GM03348 (cell line): Measurements from ENCODE around the gene C18orf63.
"Not testable (repeated sequence)": the region's sequence is repeated elsewhere in the genome, so short reads cannot be mapped to it uniquely, and the experiment has no call there.

ENCODE experiments used
- DNase-seq: peaks from one replicate; pipeline ENCODE4 v3.0.0; 2012; ENCODE audit warnings: low spot score

C18orf63 gene

GRCh38 chr18:74286106-74286855 is 29.4 kb upstream of the C18orf63 start:
- DNase-seq, result peak; percentile 31

- no peak for DNase-seq
Measured at GRCh38 chr18:74286856-74287255, 28.8 kb upstream of the C18orf63 start.

DNA sequence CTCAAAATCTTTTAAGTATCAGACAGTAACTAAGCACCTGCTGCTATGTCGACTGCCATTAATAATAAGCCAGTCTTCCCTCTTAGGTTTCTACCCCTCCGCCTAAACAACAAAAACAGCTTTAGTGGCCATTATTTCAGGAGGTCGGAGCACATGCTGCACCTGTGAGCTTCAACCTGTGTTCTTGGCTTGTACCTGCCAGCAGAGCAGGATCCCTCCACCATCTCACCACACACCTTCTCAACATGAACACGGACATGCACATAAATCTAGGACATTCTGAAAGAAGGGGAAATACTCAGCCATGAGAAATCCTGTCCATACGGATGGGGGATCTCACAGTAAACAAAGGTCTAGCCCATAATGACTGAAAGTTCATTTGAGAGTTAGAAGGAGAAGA is 27.6 kb upstream of the C18orf63 start:
- no peak for DNase-seq

DNA sequence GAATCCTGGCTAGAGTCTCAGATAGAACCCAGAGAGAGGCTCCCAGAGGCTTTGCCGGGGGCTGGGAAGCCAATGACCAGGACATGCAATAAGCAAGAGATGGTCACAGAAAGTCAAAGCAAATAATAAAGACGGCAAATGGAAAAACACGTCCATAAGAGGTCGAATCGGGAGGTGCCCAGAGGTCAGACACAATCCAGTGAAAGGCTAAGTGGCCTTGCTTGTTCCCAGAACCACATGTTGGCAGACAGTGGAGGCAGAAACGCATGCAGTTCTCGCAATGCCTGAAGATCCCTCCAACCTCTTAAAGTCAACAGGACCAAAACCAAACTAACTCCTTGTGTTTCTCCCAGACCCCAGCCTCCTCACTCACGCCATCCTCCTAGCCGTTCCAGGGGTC is 26.9 kb upstream of the C18orf63 start:
- DNase-seq, result no peak

GRCh38 chr18:74289137-74289536 is 26.5 kb upstream of the C18orf63 start:
- peak; percentile 45 for DNase-seq

DNA sequence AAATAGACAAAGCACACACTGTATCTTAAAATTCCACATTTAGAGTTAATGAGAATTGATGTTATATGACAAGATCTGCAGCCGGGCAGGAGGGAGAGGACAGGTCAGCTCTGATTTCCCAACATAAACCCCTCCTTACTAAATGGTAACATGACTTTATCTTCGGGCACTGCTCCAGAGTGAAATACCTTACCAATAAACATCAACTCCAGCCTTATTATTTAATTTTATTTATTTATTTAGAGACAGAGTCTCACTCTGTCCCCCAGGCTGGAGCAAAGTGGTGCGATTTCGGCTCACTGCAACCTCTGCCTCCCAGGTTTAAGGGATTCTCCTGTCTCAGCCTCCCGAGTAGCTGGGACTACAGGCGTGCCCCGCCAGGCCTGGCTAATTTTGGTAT is 25.6 kb upstream of the C18orf63 start:
- DNase-seq, result no peak

DNA sequence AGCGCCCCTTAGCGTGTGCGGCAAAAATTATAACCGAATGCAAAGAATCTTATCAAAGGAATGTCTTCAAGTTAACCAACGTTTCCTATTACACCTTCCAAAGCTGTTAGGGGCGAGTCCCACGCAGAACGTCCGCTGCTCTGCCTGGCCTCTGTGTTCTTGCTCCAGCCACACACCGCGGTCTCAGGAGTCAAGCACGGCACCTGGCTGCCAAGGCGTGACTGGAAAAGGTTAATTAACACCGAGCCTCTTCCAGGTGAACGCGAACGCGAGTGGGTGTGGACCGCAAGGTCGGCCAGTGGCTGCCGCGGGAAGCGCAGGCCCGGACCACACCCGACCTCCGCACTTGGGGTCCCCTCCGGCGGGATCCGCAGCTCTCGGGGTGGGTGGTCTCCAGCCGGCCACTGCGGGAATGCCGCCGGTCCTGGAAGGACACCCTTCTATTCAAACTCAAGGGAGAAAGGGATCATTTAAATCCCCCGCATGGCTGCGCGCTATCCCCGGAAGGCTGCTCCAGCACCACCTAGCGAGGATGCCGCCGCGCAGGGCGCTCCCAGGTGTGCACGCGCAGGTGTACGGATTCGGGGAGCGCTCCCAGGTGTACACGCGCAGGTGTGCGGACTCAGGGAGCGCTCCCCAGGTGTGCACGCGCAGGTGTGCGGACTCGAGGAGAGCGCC is 24.7 kb upstream of the C18orf63 start:
- no peak for DNase-seq

- DNase-seq, result no peak
Measured at GRCh38 chr18:74291472-74291770, 24.2 kb upstream of the C18orf63 start.

GRCh38 chr18:74291771-74292540 is 23.7 kb upstream of the C18orf63 start, which contains the start of gene CYB5A:
TSS of gene CYB5A (minus strand) at chr18:74291963. CDS start at chr18:74291875, 88 bp downstream.
- peak; percentile 100 for DNase-seq

DNA sequence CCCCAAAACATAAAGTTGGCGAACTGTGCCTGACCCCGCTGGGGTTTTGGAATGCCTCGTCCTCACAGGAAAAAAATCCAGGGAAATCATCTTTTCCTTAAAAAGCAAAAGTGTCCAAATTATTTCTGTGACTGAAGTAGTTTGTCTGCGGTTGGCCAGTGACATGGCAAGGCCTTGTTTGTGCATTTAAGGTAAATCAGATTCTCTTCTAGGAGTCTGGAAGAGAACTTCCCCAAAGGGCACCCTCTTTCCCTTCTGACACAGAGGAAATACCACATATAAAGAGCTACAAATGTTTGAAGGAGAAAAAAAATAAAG is 23.1 kb upstream of the C18orf63 start:
- no peak for DNase-seq

- DNase-seq, result not testable (repeated sequence)
Measured at GRCh38 chr18:74292982-74293381, 22.7 kb upstream of the C18orf63 start.

GRCh38 chr18:74294526-74294925 is 21.1 kb upstream of the C18orf63 start:
- DNase-seq, result no peak

DNA sequence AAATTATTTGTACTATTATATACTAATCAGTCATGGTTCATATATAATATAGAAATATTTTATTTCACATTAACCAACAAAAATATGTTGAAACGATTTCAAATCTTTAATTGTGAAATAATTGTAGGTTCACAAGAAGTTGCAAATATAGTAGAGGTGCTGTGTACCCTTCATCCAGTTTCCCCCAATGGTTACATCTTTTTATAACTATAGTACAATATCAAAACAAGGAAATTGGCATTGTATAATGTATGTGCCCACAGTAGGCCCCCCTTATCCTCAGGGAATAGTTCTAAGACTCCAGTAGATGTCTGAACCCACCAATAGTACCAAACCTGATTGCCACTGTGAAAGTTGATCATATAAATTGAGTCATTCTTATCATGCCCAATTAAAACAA is 16.5 kb upstream of the C18orf63 start:
- no peak for DNase-seq

- no peak for DNase-seq
Measured at GRCh38 chr18:74299746-74300145, 15.9 kb upstream of the C18orf63 start.

DNA sequence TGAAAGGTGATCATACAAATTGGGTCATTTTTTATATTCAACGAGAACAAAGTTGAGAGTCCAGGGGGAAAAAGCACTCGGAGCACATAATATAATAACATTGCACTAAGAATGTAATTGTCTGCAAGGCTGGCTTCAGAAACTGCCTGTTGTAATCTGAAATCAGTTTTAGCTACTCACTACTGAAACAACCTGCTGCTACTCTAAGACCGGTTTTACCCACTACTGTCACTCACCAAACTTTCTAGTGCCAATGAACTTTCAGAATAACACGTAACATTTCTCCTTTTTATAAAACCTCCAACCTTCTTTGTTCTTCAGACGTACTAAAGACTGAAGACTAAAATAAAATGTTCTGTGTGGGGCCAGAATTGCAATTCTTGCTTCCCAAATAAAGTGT is 12.3 kb upstream of the C18orf63 start:
- no peak for DNase-seq

DNA sequence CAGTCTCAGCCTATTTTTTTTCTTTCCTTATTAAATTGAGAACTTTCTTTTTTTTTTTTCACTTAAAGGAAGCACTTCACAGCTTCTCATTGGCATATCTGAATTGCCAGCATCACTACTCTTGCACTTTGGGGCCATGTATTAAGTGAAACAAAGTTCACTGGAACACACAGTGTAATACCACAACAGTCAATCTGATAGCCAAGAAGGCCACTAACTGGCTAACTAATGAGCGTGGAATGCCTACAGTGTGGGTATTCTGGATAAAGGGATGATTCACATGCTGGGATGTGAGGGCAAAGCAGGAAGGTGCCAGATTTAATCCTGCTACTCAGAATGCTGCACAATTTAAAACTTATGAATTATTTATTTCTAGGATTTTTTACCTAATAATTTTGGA is 11.7 kb upstream of the C18orf63 start:
- no peak for DNase-seq

DNA sequence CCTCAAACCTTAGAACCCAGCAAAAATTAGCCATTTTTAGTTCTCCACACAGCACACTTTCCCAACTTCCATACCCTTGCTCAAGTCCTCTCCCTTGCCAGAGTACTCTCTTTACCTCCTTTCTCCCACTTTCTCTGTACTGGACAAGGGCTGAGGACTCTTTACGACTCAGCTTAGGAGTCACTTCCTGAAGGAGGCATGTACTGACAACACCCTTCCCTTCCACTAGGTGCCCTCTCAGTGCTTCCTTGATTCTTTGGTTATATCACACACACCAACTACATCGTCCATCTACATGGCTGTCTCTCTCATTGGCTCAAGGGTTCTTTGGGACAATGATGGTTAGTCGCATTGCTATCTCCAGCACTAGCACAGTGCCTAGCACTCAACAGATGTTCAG is 5.2 kb upstream of the C18orf63 start:
- DNase-seq, result peak; percentile 52

DNA sequence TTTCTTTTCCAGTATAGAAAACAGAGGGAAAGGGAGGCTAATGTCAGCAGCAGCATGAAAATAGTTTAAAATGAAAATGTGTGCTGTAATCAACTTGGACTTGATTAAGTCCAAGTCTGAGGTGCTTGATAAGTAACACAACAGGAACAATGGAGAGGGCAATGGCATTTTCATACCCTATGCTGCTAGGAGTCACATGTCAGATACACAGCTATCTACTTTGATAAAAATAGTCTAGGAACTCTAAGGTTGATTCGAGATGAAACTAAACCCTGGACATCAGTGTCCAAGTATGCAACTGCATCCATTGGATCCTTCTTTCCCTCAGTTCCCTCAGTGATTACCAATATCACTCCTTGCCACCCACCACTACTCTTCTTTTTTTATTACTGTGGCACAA is 4.6 kb upstream of the C18orf63 start:
- no peak for DNase-seq

DNA sequence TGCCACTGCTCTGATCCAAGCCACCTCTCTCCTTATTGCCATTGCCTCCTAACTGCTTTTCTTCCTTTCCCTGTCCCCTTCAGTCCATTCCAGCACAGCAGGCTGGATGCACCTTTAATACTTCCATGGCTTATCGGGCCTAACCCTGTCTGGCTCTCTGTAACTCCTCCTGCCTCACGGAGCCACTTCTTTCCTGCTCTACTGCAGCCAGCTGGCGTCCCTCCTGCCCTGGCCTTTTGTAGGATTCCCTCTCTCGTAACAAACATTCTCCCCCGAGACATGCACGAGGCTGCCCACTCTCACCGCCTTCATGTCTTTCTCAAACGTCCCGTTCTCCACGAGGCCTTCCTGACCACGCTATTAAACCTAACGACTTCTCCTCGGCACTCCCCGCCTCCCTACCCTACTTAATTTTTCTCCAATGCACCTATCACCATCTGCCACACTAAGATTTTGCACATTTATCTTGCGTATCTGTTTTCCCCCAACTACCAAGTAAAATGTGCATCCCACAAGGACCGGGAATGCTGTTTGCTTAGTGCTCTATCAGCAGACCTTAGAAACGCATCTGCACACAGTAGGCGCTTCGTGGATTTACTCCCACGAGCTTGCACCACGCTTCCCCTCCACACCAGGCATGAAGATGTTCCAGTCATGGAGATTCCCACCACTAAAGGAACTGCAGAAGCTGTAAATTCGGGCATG is 728 bp upstream of the C18orf63 start:
- no peak for DNase-seq

DNA sequence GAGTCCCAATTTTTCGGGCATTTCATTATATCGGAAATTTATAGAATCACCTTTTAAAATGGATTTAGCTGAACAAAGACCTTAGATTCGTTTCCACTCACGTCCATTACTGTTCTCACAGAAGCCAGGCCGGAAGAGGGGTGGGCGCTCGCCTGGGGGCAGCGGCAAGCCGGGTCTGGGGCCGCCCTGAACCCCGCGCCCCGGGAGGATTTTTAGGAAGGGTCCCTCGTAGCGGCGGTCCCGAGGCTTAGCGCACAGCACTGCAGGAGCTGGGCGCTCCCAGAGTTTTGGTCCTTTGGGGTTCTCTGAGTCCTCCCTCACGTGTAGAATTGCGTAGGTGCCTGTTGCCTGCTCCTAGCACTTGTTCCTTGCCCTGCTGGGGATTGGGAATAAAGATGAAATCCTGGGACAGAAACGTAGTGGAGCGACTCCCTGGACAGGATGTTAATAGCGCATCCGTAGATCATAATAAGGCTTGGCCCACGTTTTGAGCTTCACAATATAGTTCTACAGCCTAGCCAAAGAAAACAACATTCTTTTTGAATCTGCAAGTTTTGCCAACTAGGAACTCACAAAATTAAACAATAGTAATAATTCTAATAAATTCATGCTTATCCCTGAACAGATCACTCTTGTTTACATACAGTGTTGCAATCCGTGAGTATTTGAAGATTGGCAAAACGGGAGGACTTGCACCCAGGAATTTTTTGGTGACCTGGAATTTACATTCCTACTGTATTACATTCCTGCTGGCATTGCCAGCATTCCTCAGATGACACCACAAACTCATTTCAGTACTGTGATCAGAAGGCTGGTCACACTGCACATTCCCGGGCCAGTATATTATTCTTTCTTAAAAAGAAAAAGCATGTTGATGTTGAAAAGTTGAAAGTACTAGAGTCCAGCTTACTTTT is 875 bp downstream of the C18orf63 start:
- peak; percentile 83 for DNase-seq

DNA sequence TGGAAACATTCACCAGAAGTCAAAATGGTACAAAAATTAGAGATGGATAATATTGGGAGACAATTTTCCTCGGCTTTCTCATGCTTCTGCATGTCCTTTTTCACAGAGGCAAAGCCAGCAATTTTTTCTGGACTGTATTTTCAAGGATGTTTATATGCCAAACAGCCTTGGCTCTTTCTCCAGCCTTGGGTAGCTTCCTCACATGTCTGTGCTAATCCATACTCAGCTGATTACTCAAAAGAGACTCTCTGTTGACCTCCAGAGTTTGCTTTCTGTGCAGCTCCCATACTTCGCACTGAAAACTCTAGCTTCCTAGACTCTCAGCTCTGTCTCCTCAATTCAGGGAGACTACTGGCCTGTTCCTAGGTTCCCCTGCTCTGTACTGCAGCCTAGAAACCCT is 10.6 kb downstream of the C18orf63 start:
- no peak for DNase-seq

DNA sequence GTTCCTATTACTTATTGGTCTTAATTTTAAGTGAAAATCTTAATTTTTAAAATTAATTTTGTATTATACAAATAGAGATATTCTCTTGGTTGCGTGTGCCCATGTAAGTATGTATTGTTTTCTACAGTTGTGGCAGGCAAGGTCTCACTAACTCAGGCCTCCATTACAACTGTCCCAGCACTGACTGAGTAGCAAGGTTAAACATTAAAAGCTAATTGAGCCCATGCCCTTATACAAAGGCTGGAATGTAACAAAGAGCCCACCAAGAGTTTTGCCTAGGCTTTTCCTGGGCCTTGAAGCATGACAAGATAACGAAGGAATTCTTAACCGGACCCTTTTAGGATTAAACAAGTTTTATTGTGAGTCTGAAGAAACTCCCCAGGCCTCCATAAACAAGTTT is 11.2 kb downstream of the C18orf63 start:
- not testable (repeated sequence) for DNase-seq
